Stomach smooth muscle (tissue), 2 donors: Measurements from ENCODE around the gene MRPS34.

Source experiments
- H3K27ac ChIP-seq: one replicate; pipeline ENCODE4 v1.7.0; 2013; ENCODE audit warnings: mild to moderate bottlenecking, low read length, inconsistent platforms
- H3K27me3 ChIP-seq, 2 donors: one replicate each; pipeline ENCODE4 v1.7.0; 2013; ENCODE audit warnings: low read length in 2 of 2; ENCODE audit not compliant: insufficient read depth in 2 of 2, control insufficient read depth in 1 of 2
- H3K36me3 ChIP-seq, 2 donors: one replicate each; pipeline ENCODE4 v1.7.0; 2013; ENCODE audit warnings: low read length in 2 of 2; ENCODE audit not compliant: control insufficient read depth in 2 of 2, insufficient read depth in 2 of 2
- H3K4me1 ChIP-seq: one replicate; pipeline ENCODE4 v1.7.0; 2013; ENCODE audit warnings: low read length; ENCODE audit not compliant: control insufficient read depth, insufficient read depth
- H3K4me3 ChIP-seq, 2 donors: one replicate each; pipeline ENCODE4 v1.7.0; 2013; ENCODE audit warnings: low read length in 2 of 2
- H3K9ac ChIP-seq, 2 donors: one replicate each; pipeline ENCODE4 v1.7.0; 2013; ENCODE audit warnings: low read length in 2 of 2, mild to moderate bottlenecking in 1 of 2
- H3K9me3 ChIP-seq, 2 donors: one replicate each; pipeline ENCODE4 v1.7.0; 2013; ENCODE audit warnings: low read length in 2 of 2; ENCODE audit not compliant: control insufficient read depth in 2 of 2
- donor health status: healthy.
- donor health status: Pancreatic carcinoma.

Gene MRPS34

DNA sequence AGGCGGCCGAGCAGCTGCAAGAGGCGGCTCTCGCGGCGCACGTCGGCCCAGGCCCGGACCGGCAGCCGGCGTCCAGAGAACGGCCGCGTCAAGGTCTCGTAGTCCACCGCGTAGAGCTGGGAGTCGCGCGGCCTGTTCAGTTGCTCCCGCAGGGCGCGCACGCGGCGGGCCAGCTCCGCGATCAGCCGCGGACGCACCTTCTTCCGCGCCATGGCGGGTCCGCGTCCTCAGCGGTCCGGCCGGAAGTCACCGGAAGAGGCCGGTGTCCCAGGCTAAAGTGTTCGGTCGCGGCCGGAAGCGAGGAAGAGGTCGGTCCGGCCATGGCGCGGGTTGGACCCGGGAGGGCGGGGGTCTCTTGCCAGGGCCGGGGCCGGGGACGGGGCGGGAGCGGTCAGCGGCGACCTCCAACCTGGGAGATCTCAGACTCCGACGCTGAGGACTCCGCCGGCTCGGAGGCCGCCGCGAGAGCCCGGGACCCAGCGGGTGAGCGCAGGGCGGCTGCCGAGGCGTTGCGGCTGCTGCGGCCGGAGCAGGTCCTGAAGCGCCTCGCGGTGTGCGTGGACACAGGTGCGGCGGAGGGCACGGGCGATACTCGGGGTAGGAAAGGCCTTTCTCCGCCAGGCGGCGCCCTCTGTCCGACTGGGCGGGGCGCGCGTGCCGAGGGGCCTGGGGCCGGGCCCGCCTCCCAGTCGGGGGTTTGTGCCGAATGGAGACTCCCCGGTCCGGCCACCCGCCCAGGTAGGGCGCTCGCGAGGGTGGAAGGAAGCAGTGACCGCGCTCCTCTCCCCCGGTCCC is at the start of gene MRPS34:
Gene MRPS34 (minus strand): TSS at position 227 of the 795 bp plus-strand sequence. CDS start 15 bp downstream, at position 212.
- Histone ChIP-seq H3K9me3 (no peaks in the 10 kb centered on the region), H3K4me3 (peak within 1 kb of the TSS; percentile 63 to 90), H3K27ac (peak within 1 kb of the TSS; percentile 73), H3K36me3 (peaks cover 0 to 14% of the 10 kb centered on the region in 2 donors), H3K4me1 (peaks cover 45% of the 10 kb centered on the region), H3K27me3 (no peaks in the 10 kb centered on the region), H3K9ac (peak within 1 kb of the TSS; percentile 74 to 78)

DNA sequence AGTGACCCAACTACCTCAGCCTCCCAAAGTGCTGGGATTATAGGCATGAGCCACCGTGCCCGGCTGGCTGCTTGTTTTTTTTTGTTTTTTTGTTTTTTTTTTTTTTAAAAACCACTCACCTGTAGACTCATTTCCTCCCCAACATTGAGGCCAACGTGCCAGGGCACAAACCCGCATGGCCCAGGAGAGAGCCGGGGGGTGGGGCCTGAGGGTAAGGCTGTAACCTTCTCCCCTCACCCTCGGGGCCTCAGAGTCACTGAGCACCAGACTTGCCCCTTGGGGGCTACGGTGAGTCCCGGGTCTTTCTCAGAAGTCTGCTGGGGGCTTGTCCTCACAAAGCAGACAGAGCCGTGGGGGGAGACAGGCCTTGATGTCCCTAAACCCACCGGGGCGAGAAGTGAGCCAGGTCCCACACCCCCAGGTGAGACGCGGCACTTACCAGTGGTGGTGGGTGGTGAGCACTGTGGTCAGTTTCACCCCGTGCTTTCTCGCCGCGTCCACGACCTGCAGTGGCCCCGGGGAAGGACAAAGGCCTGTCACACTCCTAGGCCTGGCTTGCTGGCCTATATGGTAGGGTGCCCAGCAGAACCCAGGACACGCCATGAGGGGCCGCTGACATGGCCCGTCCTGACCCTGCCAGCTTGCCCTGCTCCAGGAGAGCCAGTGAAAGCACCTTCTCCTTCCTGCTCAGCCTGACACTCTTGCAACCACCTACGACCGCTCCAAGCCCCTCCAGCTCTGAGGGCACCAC is 49.1 kb upstream of the MRPS34 start:
- Histone ChIP-seq H3K9ac (no peak overlapping the region), H3K4me3 (no peak overlapping the region), H3K27me3 (no peaks in the 10 kb centered on the region), H3K36me3 (peaks cover 11 to 23% of the 10 kb centered on the region in 2 donors), H3K4me1 (peaks cover 14% of the 10 kb centered on the region), H3K27ac (no peak overlapping the region), H3K9me3 (no peaks in the 10 kb centered on the region)

DNA sequence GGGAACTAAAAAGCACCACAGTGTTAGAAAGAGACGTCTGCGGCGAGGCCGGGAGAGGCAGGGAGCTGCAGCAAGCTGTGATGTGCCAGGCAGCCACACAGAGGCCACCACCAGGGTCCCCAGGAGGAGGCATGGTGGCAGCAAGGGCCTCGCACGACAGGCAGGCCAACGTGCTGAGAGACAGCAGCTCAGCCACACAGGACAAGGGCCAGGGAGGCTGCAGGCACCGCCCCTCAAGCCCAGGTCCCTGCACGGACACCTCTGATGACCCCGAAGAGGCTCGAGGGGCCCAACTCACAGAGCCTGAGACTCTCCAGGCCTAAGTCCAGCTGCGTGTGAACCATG is 48.0 kb upstream of the MRPS34 start:
- Histone ChIP-seq H3K27me3 (no peaks in the 10 kb centered on the region), H3K4me3 (no peak overlapping the region), H3K36me3 (peaks cover 17 to 31% of the 10 kb centered on the region in 2 donors), H3K27ac (no peak overlapping the region), H3K9ac (no peak overlapping the region), H3K4me1 (peaks cover 12% of the 10 kb centered on the region), H3K9me3 (no peaks in the 10 kb centered on the region)

DNA sequence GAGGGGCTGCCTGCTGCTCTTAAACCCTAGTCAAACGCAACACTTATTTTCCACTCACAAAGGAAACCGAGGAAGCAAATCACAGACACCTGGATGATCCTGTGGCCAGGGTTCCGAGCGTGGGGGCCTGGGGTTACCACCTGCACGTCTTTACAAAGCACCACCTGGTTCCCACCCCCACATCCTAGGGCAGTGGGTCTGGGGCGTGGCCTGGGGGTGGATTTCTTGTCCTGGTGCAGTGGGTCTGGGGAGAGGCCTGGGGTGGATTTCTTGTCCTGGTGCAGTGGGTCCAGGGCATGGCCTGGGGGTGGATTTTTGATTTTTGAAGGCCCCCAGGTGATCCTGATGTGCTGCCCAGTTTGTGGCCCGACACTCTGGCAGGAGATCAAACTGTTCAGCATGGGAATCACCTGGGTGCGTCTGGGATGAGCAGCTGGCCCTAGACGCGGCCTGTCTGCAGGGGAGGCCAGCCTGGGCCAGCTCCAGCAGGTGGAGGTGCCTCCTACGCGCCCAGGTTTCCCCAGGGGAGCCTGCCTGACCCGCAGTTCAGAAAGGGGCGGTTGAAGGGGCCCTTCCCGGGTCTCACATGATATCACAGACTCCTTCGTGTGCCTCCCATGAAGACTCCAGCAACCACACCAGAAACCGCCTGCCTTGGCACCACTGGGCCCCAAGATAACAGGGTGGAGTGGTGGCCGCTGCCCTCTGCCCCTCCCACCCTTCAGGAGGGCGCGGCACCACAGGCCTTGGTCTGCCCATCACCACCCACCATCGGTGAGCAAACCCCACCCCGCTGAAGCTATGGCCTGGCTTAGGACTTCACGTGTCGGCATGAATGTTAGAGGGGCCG is 47.4 kb upstream of the MRPS34 start:
- Histone ChIP-seq H3K9me3 (no peaks in the 10 kb centered on the region), H3K4me1 (peaks cover 6% of the 10 kb centered on the region), H3K36me3 (peaks cover 17 to 33% of the 10 kb centered on the region in 2 donors), H3K4me3 (no peak overlapping the region), H3K27me3 (no peaks in the 10 kb centered on the region), H3K9ac (no peak overlapping the region), H3K27ac (no peak overlapping the region)

DNA sequence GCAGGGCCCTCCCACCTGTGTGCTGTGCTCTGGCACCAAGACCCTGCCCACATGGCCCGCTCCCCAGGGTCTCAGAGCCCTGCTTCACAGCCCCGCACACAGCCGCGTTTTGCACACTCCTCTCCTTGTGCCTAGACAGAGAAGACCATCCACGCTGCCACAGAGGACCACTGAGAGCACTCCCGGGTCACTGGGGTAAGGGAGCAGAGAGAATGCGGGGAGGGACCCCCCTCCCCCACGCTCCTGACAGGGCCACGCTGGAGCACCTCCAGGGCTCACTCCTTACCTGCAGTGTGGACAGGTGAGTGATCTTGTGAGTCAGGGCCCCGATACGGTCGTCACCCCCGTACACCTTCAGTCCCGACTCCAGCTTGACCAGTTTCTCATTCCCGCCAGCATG is 46.7 kb upstream of the MRPS34 start:
- Histone ChIP-seq H3K27ac (no peak overlapping the region), H3K9ac (no peak overlapping the region), H3K27me3 (no peaks in the 10 kb centered on the region), H3K9me3 (no peaks in the 10 kb centered on the region), H3K4me1 (peaks cover 3% of the 10 kb centered on the region), H3K36me3 (peaks cover 17 to 35% of the 10 kb centered on the region in 2 donors), H3K4me3 (no peak overlapping the region)

DNA sequence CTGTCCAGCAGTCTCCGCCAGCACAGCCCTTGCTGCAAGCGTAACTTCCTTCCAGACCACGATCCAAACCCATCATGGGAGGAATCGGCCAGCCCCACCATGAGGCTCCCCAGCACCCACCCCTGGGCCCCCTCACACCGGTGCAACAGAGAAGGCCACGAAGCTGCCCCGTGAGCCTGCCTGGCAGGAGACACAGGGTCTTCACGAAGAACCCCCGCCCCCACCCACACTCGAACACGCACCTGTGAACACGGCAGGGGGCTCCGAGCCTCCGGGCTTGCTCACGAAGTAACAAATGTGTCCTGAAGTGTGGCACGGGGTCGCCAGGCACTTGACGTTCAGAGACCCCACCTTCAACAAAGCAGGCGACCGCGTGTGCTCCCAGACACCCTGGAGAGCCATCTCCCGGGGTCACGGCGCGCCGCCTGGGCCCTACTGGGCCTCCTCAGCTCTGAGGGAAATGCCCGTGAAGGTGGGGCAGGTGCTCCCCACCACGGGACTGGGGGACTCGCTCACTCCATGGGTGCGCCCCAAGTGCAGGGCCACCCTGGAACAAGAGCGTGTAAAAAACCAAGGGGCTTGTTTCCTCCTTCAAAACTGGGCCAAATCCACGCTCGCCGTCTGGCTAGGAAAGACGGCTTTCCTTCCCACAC is 46.1 kb upstream of the MRPS34 start:
- Histone ChIP-seq H3K36me3 (peaks cover 17 to 35% of the 10 kb centered on the region in 2 donors), H3K9me3 (no peaks in the 10 kb centered on the region), H3K9ac (no peak overlapping the region), H3K27ac (no peak overlapping the region), H3K27me3 (no peaks in the 10 kb centered on the region), H3K4me1 (peaks cover 2% of the 10 kb centered on the region), H3K4me3 (no peak overlapping the region)

DNA sequence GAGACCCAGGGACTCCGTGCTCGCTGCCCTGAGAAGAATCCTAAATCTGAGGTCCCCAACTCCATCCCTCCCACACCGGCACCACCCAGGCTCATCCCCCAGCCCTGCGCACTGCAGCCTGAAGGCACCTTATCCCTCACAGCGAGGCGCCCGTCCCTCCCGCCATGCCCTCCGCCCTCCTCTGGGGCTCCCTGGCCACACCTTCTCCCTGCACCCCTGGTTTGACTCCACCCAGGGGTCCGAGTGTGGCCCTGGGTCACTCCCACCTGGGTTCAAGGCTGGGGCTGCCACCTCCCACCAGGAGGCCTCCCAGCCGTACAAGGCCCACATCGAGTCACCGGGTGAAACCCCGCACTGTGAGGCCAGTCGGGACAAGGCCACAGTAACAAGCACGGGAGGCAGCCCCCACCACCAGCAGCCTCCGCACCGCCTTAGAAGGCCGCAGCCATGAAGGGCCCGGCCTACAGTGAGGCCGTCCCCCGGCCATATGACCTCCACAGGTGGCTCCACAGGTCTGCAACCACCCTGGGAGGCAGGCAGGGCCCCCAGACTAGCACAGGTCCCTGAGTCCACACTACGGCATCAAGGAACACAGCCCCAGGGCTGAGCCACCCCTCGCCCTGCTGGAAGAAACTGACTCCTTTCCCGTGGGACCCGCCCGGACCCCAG is 45.4 kb upstream of the MRPS34 start:
- H3K9me3 ChIP-seq: no peaks in the 10 kb centered on the region
- no peak overlapping the region for H3K4me3 ChIP-seq
- H3K4me1 ChIP-seq: no peaks in the 10 kb centered on the region
- peaks cover 20 to 35% of the 10 kb centered on the region in 2 donors for H3K36me3 ChIP-seq
- H3K27me3 ChIP-seq: no peaks in the 10 kb centered on the region
- H3K27ac ChIP-seq: no peak overlapping the region
- no peak overlapping the region for H3K9ac ChIP-seq

DNA sequence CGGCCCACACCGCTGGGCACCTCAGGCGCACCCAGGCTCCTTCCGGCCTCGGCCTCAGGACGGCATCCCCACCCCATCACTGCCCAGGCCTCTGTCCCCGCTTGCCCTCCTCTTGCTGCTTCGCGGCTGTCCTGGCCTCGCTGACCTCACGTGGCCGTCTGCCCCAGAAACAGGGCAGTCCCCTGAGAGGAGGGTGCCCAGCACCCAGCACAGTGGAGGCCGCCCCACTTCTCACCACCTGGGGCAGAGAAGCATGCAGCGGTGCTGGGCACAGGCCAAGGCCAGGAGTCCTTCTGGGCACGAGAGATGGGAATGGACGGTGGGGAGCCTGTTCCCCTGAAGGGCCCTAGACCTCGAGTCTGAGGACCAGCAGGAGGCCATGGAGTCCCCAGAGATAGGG is 44.8 kb upstream of the MRPS34 start:
- Histone ChIP-seq H3K4me1 (no peaks in the 10 kb centered on the region), H3K27ac (no peak overlapping the region), H3K9me3 (no peaks in the 10 kb centered on the region), H3K4me3 (no peak overlapping the region), H3K36me3 (peaks cover 20 to 32% of the 10 kb centered on the region in 2 donors), H3K27me3 (no peaks in the 10 kb centered on the region), H3K9ac (no peak overlapping the region)

DNA sequence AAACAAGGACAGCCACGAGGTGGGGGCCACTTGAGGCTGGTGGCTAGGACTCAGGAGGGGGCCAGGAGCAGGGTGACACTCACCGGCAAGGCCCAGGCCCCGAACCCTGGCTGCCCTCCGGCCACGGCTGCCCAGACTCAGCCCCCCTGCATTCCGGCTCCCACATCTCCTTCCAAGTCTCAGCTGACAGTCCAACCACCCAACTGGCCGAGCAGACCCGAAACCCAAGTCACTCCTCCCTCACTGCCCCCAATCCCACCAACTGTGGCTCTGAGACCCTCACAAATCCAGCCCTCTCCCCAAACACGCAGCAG is 44.3 kb upstream of the MRPS34 start:
- Histone ChIP-seq H3K27me3 (no peaks in the 10 kb centered on the region), H3K9me3 (no peaks in the 10 kb centered on the region), H3K27ac (no peak overlapping the region), H3K4me3 (no peak overlapping the region), H3K4me1 (no peaks in the 10 kb centered on the region), H3K36me3 (peaks cover 17 to 27% of the 10 kb centered on the region in 2 donors), H3K9ac (no peak overlapping the region)
